PFSK-1 (cell line): ENCODE measurements around the gene FAAH2.

Experiments used
- FOXP2 ChIP-seq: optimal IDR thresholded peaks from 2 replicates; pipeline ENCODE3; 2011; ENCODE audit warnings: borderline replicate concordance, control low read depth, inconsistent platforms; ENCODE audit not compliant: insufficient read depth; ENCODE audit errors: extremely low read length, extremely low read depth
- POLR2AphosphoS5 ChIP-seq: IDR thresholded peaks from 2 replicates; pipeline ENCODE4 v1.6.1; 2012; ENCODE audit warnings: low read depth, mild to moderate bottlenecking, control low read depth, low read length, moderate library complexity
- REST ChIP-seq, 2 experiments: IDR thresholded peaks; 2 replicates each; pipeline versions ENCODE4 v1.6.1 to v1.8.0; 2011 to 2012; ENCODE audit warnings: low read depth in 2 of 2, low read length in 2 of 2, control low read depth in 1 of 2, inconsistent platforms in 1 of 2, mild to moderate bottlenecking in 1 of 2, moderate library complexity in 1 of 2; ENCODE audit not compliant: insufficient read depth in 1 of 2
- SIN3A ChIP-seq: IDR thresholded peaks from 2 replicates; pipeline ENCODE4 v1.6.1; 2012; ENCODE audit warnings: mild to moderate bottlenecking, low read length, moderate library complexity, borderline replicate concordance; ENCODE audit not compliant: insufficient read depth
- TAF1 ChIP-seq: IDR thresholded peaks from 2 replicates; pipeline ENCODE4 v1.6.1; 2012; ENCODE audit warnings: low read length, control low read depth, borderline replicate concordance; ENCODE audit not compliant: insufficient read depth

The FAAH2 gene

DNA sequence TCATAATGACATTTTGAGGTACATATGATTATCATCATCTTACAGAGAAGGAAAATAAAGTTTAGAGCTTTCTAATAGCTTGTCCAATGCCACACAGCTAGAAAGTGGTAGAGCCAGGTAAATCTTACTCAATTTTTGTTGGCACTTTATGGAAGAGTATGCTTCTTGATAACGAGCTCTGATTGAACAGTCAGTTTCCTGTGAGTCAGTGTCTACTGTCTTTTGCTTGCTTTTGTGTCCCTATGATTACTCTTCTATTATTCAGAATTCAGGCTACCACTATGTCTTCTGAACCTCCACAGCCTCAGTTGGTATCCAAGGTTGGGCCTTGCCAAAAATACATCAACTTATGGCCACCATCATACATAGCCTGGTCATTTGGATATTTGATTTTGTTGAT is 2.6 kb downstream of the FAAH2 start:
- TF ChIP-seq REST (IDR thresholded peaks at IDR 0.05; ENCODE audit: insufficient read depth in 1 of 2, low read depth in 2 of 2, low read length in 2 of 2) (no peak), POLR2AphosphoS5 (no peak), SIN3A (no peak), FOXP2 (no peak), TAF1 (no peak)

GRCh38 chrX:57294961-57295360 is 8.5 kb downstream of the FAAH2 start:
- no peak for TF ChIP-seq TAF1

GRCh38 chrX:57313583-57314215 is 27.2 kb downstream of the FAAH2 start:
- TF ChIP-seq REST (IDR thresholded peaks at IDR 0.05; ENCODE audit: insufficient read depth in 1 of 2, low read depth in 2 of 2, low read length in 2 of 2) (no peak), POLR2AphosphoS5 (no peak), FOXP2 (no peak), TAF1 (no peak), SIN3A (no peak)

DNA sequence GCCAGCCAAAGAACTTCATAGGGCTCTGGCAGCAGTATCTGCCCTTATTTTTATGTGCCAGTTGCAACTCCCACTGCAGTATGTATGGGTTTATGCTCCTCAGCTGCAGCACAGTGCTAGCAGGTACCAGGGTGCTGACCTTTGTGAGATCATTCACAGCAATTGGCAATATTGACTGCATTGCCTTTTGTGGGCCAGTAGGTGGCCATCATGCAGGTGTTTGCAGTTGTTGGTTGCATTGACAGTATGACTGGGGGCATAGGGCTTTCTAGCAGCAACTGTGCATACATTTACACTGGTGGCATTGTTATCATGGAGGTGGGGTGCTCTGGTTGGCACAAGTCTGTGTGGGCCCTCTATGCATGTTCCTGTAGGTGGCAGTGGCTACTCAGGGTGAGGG is 42.5 kb downstream of the FAAH2 start:
- TF ChIP-seq REST (IDR thresholded peaks at IDR 0.05; ENCODE audit: insufficient read depth in 1 of 2, low read depth in 2 of 2, low read length in 2 of 2) (no peak), TAF1 (no peak), SIN3A (no peak), FOXP2 (no peak), POLR2AphosphoS5 (no peak)

DNA sequence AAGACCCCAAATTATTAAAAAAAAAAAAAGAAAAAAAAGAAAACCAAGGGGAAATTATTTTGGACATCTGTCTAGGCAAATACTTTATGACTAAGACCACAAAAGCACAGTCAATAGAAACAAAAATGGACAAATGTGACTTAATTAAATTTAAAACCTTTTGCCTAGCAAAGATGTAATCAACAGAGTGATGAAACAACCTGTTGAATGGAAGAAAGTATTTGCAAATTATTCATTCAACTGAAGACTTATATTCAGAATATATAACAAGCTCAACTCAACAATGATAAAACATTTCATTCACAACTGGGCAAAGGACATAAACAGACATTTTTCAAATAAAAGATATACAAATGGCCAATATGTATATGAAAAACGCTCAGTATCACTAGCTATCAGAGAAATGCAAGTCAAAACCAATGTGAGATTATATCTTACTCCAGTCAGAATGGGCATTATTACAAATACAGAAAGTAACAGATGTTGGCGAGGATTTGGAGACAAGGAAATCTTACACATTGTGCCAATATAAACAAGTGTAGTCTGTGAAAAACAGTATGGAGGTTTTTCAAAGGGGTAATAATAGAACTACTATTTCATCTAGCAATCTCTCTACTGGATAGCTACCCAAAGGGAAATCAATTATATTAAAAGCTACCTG is 67.1 kb downstream of the FAAH2 start:
- no peak for TF ChIP-seq SIN3A

DNA sequence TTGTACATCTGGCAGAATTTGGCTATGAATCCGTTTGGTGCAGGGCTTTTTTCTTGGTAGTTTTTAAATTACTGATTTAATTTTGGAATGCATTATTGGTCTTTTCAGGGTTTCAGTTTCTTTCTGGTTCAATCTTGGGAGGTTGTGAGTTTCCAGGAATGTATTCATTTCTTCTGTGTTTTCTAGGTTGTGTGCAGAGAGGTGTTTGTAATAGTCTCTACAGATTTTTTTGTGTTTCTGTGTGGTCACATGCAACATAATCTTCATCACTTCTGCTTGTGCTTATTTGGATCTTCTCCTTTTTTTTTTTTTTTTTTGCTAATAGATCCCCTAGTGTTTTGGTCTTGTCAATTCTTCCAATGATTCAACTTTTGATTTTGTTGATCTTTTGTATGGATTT is 77.6 kb downstream of the FAAH2 start:
- no peak for TF ChIP-seq TAF1
- no peak for TF ChIP-seq POLR2AphosphoS5
- no peak for TF ChIP-seq FOXP2
- no peak for TF ChIP-seq REST (IDR thresholded peaks at IDR 0.05; ENCODE audit: insufficient read depth in 1 of 2, low read depth in 2 of 2, low read length in 2 of 2)
- TF ChIP-seq SIN3A, result no peak
